GM23338 (cell line): Measurements from ENCODE around the gene SORBS2. TPM values are rescaled to one million over a fixed set of nuclear protein-coding genes. Genes with fewer than 3 reads are reported as not detected.

ENCODE experiments used
- ATAC-seq: fragments of 200-7000 bp; cut with Tn5 transposase; 3 replicates; pipeline ENCODE4 v1.9.1; 2020
- DNase-seq: peaks from one replicate; pipeline ENCODE4 v3.0.0-alpha.2; 2015; ENCODE audit warnings: low spot score
- H2AFZ ChIP-seq: fragments of 200-600 bp; sonication (generic); 2 replicates; pipeline ENCODE4 v1.8.0; 2016; ENCODE audit warnings: antibody characterized with exemption, mild to moderate bottlenecking, moderate library complexity
- H3F3A ChIP-seq: fragments of 200-600 bp; sonication (generic); replicated peaks from 2 replicates; pipeline ENCODE4 v1.8.0; 2017; ENCODE audit warnings: antibody characterized with exemption, mixed run types, low read depth
- H3K27ac ChIP-seq: fragments of 200-600 bp; sonication (generic); 2 replicates; pipeline ENCODE4 v1.6.1; 2016; ENCODE audit warnings: low read depth
- H3K27me3 ChIP-seq: fragments of 200-600 bp; sonication (generic); 2 replicates; pipeline ENCODE4 v1.8.0; 2016; ENCODE audit warnings: mild to moderate bottlenecking, mixed run types, moderate library complexity; ENCODE audit not compliant: insufficient read depth
- H3K36me3 ChIP-seq: fragments of 200-600 bp; sonication (generic); 2 replicates; pipeline ENCODE4 v1.8.0; 2016; ENCODE audit warnings: mild to moderate bottlenecking; ENCODE audit not compliant: insufficient read depth
- H3K4me1 ChIP-seq: fragments of 200-600 bp; sonication (generic); 2 replicates; pipeline ENCODE4 v1.8.0; 2016; ENCODE audit warnings: mild to moderate bottlenecking, moderate library complexity; ENCODE audit not compliant: insufficient read depth
- H3K4me2 ChIP-seq: fragments of 200-600 bp; sonication (generic); 2 replicates; pipeline ENCODE4 v1.7.1; 2017; ENCODE audit warnings: mixed run types
- H3K4me3 ChIP-seq: fragments of 200-600 bp; sonication (generic); 2 replicates; pipeline ENCODE4 v1.6.1; 2016; ENCODE audit warnings: mixed run types
- H3K79me2 ChIP-seq: fragments of 200-600 bp; sonication (generic); replicated peaks from 2 replicates; pipeline ENCODE4 v1.8.0; 2017; ENCODE audit warnings: mild to moderate bottlenecking; ENCODE audit not compliant: insufficient read depth
- H3K9me2 ChIP-seq: fragments of 200-600 bp; sonication (generic); 2 replicates; pipeline ENCODE4 v1.8.0; 2017; ENCODE audit not compliant: insufficient read depth
- H4K20me1 ChIP-seq: fragments of 200-600 bp; sonication (generic); replicated peaks from 2 replicates; pipeline ENCODE4 v1.8.0; 2017; ENCODE audit warnings: mild to moderate bottlenecking; ENCODE audit not compliant: insufficient read depth
- H3K27ac Mint-ChIP-seq: 2 replicates; pipeline ENCODE4 v1.8.0; 2020; ENCODE audit warnings: inconsistent platforms, mild to moderate bottlenecking, moderate library complexity, mixed read lengths
- H3K27me3 Mint-ChIP-seq: 3 replicates; pipeline ENCODE4 v1.8.0; 2022; ENCODE audit warnings: low read depth, mild to moderate bottlenecking, moderate library complexity, mixed read lengths, inconsistent platforms; ENCODE audit not compliant: insufficient read depth, poor library complexity
- H3K36me3 Mint-ChIP-seq: 3 replicates; pipeline ENCODE4 v1.8.0; 2021; ENCODE audit warnings: low read depth, mild to moderate bottlenecking, inconsistent platforms, moderate library complexity, mixed read lengths
- H3K4me1 Mint-ChIP-seq: 3 replicates; pipeline ENCODE4 v1.8.0; 2020; ENCODE audit warnings: mild to moderate bottlenecking, inconsistent platforms, mixed read lengths
- H3K4me3 Mint-ChIP-seq: 3 replicates; pipeline ENCODE4 v1.8.0; 2021; ENCODE audit warnings: moderate library complexity, mild to moderate bottlenecking, inconsistent platforms, mixed read lengths
- H3K9me3 Mint-ChIP-seq: 3 replicates; pipeline ENCODE4 v1.8.0; 2020; ENCODE audit warnings: moderate library complexity, mild to moderate bottlenecking, inconsistent platforms, mixed read lengths
- CREB1 ChIP-seq: fragments of 250-450 bp; sonication (Bioruptor Pico); IDR thresholded peaks from 2 replicates; pipeline ENCODE4 v1.5.0; 2020; ENCODE audit warnings: low read depth, mild to moderate bottlenecking, moderate library complexity
- EZH2 ChIP-seq: fragments of 200-600 bp; sonication (generic); IDR thresholded peaks from one replicate; pipeline ENCODE4 v1.8.0; 2017; ENCODE audit warnings: antibody characterized with exemption, mild to moderate bottlenecking, low read depth; ENCODE audit not compliant: unreplicated experiment
- POLR2AphosphoS5 ChIP-seq: IDR thresholded peaks from 2 replicates; pipeline ENCODE4 v1.6.1; 2016; ENCODE audit warnings: antibody characterized with exemption, low read depth
- ZNF114 ChIP-seq: fragments of 250-450 bp; sonication (Bioruptor Pico); IDR thresholded peaks from 2 replicates; pipeline ENCODE4 v1.5.0; 2020; ENCODE audit warnings: mild to moderate bottlenecking, moderate library complexity
- ZNF331 ChIP-seq: fragments of 250-450 bp; sonication (Bioruptor Pico); IDR thresholded peaks from 2 replicates; pipeline ENCODE4 v1.5.0; 2020; ENCODE audit warnings: low read depth, mild to moderate bottlenecking, moderate library complexity
- polyA plus RNA-seq: library from polyadenylated mRNA; unstranded; fragments of >200 nt; fragmentation: Nextera tagmentation; extraction: Ambion mirVana; gene quantifications from 2 replicates; pipeline ENCODE4 v1.2.1, GENCODE V29; 2016
- total RNA-seq: library from RNA; depleted of rRNA; stranded (reverse); fragments of >200 nt; shearing (Covaris generic); gene quantifications from 2 replicates; pipeline ENCODE4 v1.2.3, GENCODE V29; 2014
- TF ChIP-seq, protein P1 (sequence below): fragments of 250-450 bp; sonication (Bioruptor Pico); IDR thresholded peaks from 2 replicates; pipeline ENCODE4 v1.5.0; 2020; ENCODE audit warnings: mild to moderate bottlenecking, moderate library complexity

SORBS2 gene
- total and polyA plus RNA-seq, 2 experiments from 2014 or later, result 17.8 to 27.6 TPM

DNA sequence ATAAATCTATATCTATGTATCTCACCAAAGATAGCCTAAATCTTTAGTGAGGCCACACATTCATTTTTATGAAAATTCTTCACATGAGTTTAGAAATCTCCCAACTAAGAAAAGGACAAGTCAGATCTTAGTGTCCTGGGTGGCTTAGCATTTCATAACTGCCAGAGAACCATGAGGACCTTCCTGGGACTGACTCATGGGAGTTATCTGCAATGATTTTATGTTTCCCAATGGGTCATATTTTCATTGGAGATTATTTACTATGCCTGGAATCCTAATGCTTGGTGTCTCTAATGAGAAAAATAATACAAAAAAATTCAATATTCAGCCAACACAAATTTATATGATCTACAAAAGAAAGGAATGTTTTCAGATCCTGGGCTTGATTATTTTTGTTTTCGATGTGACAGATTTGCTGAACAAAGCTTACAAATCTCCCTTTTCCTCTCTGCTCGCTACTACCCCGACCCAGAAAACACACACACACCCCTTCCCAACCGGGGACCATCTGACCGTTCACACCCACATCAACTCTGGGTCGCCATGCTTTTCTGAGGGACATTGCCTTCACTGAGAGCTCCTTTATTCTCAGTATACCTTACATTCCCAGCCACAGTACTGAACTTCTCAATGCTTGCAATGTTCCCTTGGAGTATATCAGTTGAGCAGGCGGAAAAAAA, 40.1 kb downstream of the SORBS2 start:
- no peaks in the 10 kb centered on the region for H4K20me1 ChIP-seq
- H3K4me3 ChIP-seq, result no peak overlapping the region
- H3K27ac ChIP-seq, result no peak overlapping the region
- Mint-ChIP-seq H3K27ac (no peak overlapping the region), H3K27me3 (peaks cover 8% of the 10 kb centered on the region), H3K4me3 (no peak overlapping the region), H3K9me3 (peaks cover 12% of the 10 kb centered on the region; the same call in 2 of the 3 replicates), H3K4me1 (peaks cover 44% of the 10 kb centered on the region), H3K36me3 (peaks cover 36% of the 10 kb centered on the region)
- H3K4me1 ChIP-seq, result peaks cover 45% of the 10 kb centered on the region
- ATAC-seq, result no peak
- no peaks in the 10 kb centered on the region for H3K27me3 ChIP-seq
- 0 out of 2 replicates have a peak, but pooled peaks cover 7% of the 10 kb centered on the region for H3K79me2 ChIP-seq
- no peaks in the 10 kb centered on the region for H3K9me2 ChIP-seq
- H3K36me3 ChIP-seq, result no peaks in the 10 kb centered on the region
- no peak overlapping the region for H2AFZ ChIP-seq
- no peak overlapping the region for H3K4me2 ChIP-seq
- H3F3A ChIP-seq, result no peaks in the 10 kb centered on the region; the same call in 1 of the 2 replicates
- DNase-seq, result no peak
- no peak for TF ChIP-seq EZH2
- TF ChIP-seq, protein P1, sequence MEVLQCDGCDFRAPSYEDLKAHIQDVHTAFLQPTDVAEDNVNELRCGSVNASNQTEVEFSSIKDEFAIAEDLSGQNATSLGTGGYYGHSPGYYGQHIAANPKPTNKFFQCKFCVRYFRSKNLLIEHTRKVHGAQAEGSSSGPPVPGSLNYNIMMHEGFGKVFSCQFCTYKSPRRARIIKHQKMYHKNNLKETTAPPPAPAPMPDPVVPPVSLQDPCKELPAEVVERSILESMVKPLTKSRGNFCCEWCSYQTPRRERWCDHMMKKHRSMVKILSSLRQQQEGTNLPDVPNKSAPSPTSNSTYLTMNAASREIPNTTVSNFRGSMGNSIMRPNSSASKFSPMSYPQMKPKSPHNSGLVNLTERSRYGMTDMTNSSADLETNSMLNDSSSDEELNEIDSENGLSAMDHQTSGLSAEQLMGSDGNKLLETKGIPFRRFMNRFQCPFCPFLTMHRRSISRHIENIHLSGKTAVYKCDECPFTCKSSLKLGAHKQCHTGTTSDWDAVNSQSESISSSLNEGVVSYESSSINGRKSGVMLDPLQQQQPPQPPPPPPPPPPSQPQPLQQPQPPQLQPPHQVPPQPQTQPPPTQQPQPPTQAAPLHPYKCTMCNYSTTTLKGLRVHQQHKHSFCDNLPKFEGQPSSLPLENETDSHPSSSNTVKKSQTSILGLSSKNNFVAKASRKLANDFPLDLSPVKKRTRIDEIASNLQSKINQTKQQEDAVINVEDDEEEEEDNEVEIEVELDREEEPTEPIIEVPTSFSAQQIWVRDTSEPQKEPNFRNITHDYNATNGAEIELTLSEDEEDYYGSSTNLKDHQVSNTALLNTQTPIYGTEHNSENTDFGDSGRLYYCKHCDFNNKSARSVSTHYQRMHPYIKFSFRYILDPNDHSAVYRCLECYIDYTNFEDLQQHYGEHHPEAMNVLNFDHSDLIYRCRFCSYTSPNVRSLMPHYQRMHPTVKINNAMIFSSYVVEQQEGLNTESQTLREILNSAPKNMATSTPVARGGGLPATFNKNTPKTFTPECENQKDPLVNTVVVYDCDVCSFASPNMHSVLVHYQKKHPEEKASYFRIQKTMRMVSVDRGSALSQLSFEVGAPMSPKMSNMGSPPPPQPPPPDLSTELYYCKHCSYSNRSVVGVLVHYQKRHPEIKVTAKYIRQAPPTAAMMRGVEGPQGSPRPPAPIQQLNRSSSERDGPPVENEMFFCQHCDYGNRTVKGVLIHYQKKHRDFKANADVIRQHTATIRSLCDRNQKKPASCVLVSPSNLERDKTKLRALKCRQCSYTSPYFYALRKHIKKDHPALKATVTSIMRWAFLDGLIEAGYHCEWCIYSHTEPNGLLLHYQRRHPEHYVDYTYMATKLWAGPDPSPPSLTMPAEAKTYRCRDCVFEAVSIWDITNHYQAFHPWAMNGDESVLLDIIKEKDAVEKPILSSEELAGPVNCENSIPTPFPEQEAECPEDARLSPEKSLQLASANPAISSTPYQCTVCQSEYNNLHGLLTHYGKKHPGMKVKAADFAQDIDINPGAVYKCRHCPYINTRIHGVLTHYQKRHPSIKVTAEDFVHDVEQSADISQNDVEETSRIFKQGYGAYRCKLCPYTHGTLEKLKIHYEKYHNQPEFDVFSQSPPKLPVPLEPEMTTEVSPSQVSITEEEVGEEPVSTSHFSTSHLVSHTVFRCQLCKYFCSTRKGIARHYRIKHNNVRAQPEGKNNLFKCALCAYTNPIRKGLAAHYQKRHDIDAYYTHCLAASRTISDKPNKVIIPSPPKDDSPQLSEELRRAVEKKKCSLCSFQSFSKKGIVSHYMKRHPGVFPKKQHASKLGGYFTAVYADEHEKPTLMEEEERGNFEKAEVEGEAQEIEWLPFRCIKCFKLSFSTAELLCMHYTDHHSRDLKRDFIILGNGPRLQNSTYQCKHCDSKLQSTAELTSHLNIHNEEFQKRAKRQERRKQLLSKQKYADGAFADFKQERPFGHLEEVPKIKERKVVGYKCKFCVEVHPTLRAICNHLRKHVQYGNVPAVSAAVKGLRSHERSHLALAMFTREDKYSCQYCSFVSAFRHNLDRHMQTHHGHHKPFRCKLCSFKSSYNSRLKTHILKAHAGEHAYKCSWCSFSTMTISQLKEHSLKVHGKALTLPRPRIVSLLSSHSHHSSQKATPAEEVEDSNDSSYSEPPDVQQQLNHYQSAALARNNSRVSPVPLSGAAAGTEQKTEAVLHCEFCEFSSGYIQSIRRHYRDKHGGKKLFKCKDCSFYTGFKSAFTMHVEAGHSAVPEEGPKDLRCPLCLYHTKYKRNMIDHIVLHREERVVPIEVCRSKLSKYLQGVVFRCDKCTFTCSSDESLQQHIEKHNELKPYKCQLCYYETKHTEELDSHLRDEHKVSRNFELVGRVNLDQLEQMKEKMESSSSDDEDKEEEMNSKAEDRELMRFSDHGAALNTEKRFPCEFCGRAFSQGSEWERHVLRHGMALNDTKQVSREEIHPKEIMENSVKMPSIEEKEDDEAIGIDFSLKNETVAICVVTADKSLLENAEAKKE, result no peak
- TF ChIP-seq POLR2AphosphoS5, result no peak
- TF ChIP-seq CREB1 (CRISPR knock-in tag), result no peak

DNA sequence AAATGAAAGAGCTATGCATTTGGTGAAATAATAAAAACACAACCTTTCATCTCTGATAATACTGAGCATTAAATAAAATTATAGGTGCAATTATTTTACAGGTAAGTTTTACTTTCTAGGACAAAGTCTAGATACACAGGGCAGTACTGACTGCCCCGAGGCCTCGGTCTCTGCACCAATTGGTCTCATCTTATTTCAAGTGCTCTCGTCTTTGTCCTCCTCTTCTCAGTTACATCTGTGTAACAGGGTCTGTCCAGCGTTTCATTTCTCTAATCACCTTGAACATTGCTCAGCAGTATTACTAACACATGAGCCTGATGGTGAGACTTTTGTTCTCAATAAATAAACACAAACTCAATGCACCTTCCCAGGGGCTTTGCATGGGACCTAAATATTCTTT, 44.5 kb downstream of the SORBS2 start:
- ATAC-seq, result no peak
- H3F3A ChIP-seq, result no peaks in the 10 kb centered on the region
- Mint-ChIP-seq H3K4me1 (peaks cover 7% of the 10 kb centered on the region), H3K9me3 (peaks cover 12% of the 10 kb centered on the region; the same call in 2 of the 3 replicates), H3K27me3 (peaks cover 8% of the 10 kb centered on the region), H3K36me3 (peaks cover 36% of the 10 kb centered on the region), H3K27ac (no peak overlapping the region), H3K4me3 (no peak overlapping the region)
- H4K20me1 ChIP-seq, result no peaks in the 10 kb centered on the region
- no peak overlapping the region for H3K4me2 ChIP-seq
- no peaks in the 10 kb centered on the region for H3K9me2 ChIP-seq
- H3K4me1 ChIP-seq, result peaks cover 4% of the 10 kb centered on the region
- H3K79me2 ChIP-seq, result 0 out of 2 replicates have a peak, but pooled peaks cover 1% of the 10 kb centered on the region
- DNase-seq, result no peak
- no peak overlapping the region for H2AFZ ChIP-seq
- no peak overlapping the region for H3K27ac ChIP-seq
- no peaks in the 10 kb centered on the region for H3K36me3 ChIP-seq
- no peaks in the 10 kb centered on the region for H3K27me3 ChIP-seq
- H3K4me3 ChIP-seq, result no peak overlapping the region
- TF ChIP-seq, protein P1, result no peak
- no peak for TF ChIP-seq ZNF114 (CRISPR knock-in tag)
- no peak for TF ChIP-seq ZNF331 (CRISPR knock-in tag)
- TF ChIP-seq POLR2AphosphoS5, result no peak
